ENCODE measurements around the gene MTUS2. TPM values are rescaled to one million over a fixed set of nuclear protein-coding genes. Genes with fewer than 3 reads are reported as not detected.

The MTUS2 gene
- total RNA-seq, 4 donors from 2014 or later, result 0.26 to 0.72 (median 0.38) TPM; not detected in 1

DNA sequence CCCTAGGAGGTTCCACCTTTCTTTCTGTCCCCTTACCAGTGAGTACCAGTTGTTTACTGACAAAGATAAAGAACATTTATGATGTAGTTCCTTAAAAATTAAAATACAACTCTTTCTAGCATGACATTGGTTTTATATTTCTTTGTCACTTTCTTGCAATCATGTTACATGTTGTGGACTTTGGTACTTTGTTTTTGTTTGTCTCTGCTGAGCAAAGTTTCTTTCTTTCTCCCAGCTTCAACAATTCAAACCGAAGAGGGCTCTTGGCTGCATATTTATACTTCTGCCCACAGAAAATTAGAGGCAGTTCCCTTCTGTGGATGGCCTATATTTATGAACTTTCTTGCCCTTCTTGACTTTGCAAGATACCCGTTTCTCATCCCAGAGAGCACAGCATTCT, 201.2 kb downstream of the MTUS2 start:
- TF ChIP-seq, protein P1, sequence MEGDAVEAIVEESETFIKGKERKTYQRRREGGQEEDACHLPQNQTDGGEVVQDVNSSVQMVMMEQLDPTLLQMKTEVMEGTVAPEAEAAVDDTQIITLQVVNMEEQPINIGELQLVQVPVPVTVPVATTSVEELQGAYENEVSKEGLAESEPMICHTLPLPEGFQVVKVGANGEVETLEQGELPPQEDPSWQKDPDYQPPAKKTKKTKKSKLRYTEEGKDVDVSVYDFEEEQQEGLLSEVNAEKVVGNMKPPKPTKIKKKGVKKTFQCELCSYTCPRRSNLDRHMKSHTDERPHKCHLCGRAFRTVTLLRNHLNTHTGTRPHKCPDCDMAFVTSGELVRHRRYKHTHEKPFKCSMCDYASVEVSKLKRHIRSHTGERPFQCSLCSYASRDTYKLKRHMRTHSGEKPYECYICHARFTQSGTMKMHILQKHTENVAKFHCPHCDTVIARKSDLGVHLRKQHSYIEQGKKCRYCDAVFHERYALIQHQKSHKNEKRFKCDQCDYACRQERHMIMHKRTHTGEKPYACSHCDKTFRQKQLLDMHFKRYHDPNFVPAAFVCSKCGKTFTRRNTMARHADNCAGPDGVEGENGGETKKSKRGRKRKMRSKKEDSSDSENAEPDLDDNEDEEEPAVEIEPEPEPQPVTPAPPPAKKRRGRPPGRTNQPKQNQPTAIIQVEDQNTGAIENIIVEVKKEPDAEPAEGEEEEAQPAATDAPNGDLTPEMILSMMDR (IDR thresholded peaks at IDR 0.05), result no peak
- no peak for TF ChIP-seq POLR2A (IDR thresholded peaks at IDR 0.05)
- no peak for TF ChIP-seq EP300 (IDR thresholded peaks at IDR 0.05)
- TF ChIP-seq POLR2AphosphoS5 (IDR thresholded peaks at IDR 0.05), result no peak
- H3K9me3 ChIP-seq, result no peaks in the 10 kb centered on the region
- H3K36me3 ChIP-seq, result no peaks in the 10 kb centered on the region
- no peak overlapping the region for H3K27ac ChIP-seq
- H3K27me3 ChIP-seq, result no peaks in the 10 kb centered on the region
- DNase-seq (ENCODE audit: low spot score in 2 of 2), result no peak
- H3K4me3 ChIP-seq, result no peak overlapping the region
- H3K4me1 ChIP-seq, result no peaks in the 10 kb centered on the region
- 64% methylated on average over 2 of the region's 2 CpGs for WGBS

DNA sequence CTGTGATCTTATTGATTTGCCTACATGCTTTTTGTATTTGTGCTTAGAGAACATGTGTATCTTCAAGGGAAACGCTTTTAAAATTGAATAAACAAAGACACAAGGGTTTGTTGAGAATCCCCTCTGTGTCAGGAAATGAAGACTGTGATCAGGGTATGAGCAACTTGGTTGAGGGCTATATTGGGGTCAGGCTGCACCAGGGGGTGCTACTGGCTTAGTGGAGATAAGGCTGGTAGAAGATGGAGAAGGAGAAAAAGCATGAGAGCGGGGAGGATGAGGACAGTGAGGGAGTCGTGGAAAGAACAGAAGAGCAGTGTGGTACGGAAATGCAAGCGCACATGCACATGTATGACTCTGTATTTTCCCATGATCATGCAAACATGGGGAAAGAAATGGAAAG, 201.6 kb downstream of the MTUS2 start:
- no peak overlapping the region for H3K27ac ChIP-seq
- TF ChIP-seq POLR2AphosphoS5 (IDR thresholded peaks at IDR 0.05) (no peak), EP300 (IDR thresholded peaks at IDR 0.05) (no peak), POLR2A (IDR thresholded peaks at IDR 0.05) (no peak)
- TF ChIP-seq, protein P1 (IDR thresholded peaks at IDR 0.05), result no peak
- 78% methylated on average over 5 of the region's 5 CpGs for WGBS

DNA sequence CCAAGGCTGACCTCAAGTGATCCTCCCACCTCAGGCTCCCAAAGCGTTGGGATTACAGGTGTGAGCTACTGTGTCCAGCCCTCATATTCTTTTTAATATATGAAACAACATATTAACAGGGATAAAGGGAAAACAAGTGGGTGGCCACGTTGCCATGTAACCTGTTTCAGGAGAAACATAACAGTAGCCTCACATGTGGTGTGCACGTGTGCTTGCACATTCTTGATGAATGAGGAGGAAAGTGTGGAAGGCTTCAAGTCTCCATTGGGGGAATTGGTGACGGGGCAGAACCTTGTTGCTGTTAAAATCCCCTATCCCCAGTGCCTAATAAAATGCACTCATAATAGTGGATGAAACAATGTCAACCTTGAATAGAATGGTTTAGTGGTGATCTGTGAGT, 202.3 kb downstream of the MTUS2 start:
- TF ChIP-seq POLR2A (IDR thresholded peaks at IDR 0.05) (no peak), EP300 (IDR thresholded peaks at IDR 0.05) (no peak), POLR2AphosphoS5 (IDR thresholded peaks at IDR 0.05) (no peak)
- TF ChIP-seq, protein P1 (IDR thresholded peaks at IDR 0.05), result no peak
- Histone ChIP-seq H3K9me3 (no peaks in the 10 kb centered on the region), H3K27me3 (no peaks in the 10 kb centered on the region), H3K36me3 (no peaks in the 10 kb centered on the region), H3K4me3 (no peak overlapping the region), H3K4me1 (no peaks in the 10 kb centered on the region), H3K27ac (no peak overlapping the region)
- 65% methylated on average over 4 of the region's 4 CpGs for WGBS
- DNase-seq (ENCODE audit: low spot score in 2 of 2), result no peak

More for the DNA sequence above, 201.6 kb downstream of the MTUS2 start:
- H3K4me1 ChIP-seq, result no peaks in the 10 kb centered on the region
- no peaks in the 10 kb centered on the region for H3K36me3 ChIP-seq
- no peak for DNase-seq (ENCODE audit: low spot score in 2 of 2)
- H3K9me3 ChIP-seq, result no peaks in the 10 kb centered on the region
- no peak overlapping the region for H3K4me3 ChIP-seq
- H3K27me3 ChIP-seq, result no peaks in the 10 kb centered on the region

DNA sequence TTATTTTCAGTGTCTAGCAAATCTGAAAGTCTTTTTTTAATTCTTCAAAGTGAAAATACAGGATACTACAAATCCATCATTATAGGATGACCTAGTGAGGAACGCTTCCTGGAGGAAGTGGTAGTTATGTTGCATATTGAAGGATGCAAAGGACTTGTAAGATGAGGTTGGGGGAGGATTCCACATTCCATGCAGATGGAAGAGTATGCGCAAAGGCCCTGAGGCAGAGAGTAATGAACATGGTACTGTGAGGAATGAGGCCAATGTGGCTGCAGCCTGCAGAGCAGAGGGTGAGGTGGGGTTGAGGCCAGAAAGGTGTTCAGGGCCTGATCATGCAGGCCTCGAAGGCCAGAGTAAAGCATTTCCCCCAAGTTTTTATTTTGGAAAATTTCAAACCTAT, 202.8 kb downstream of the MTUS2 start:
- Histone ChIP-seq H3K9me3 (peaks cover under 1% of the 10 kb centered on the region), H3K4me1 (no peaks in the 10 kb centered on the region), H3K27me3 (no peaks in the 10 kb centered on the region), H3K36me3 (no peaks in the 10 kb centered on the region), H3K27ac (no peak overlapping the region), H3K4me3 (no peak overlapping the region)
- WGBS, result 87% methylated on average over 3 of the region's 3 CpGs
- DNase-seq (ENCODE audit: low spot score in 2 of 2), result no peak
- TF ChIP-seq EP300 (IDR thresholded peaks at IDR 0.05) (no peak), POLR2AphosphoS5 (IDR thresholded peaks at IDR 0.05) (no peak), POLR2A (IDR thresholded peaks at IDR 0.05) (no peak)
- TF ChIP-seq, protein P1 (IDR thresholded peaks at IDR 0.05), result no peak

DNA sequence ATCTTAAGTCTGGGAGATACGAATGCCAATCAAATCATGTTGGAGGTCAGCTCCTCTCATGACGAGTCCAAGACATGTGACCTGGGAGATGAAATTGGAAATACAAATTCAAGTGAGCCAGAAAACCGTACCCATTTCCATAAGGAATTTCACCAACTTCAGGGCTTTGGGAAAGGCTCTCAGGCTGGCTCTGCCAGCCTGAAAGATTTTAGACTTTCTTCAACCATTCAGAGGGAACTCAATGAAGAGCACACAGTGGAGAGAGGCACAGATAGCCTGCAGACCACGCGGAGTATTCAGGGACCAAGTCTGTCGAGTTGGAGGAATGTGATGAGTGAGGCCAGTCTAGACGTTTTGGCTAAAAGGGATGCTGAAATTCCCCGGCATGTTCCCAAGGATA, 204.6 kb downstream of the MTUS2 start:
- no peak for DNase-seq (ENCODE audit: low spot score in 2 of 2)
- Histone ChIP-seq H3K36me3 (no peaks in the 10 kb centered on the region), H3K4me3 (no peak overlapping the region), H3K9me3 (peaks cover 6% of the 10 kb centered on the region), H3K27me3 (no peaks in the 10 kb centered on the region), H3K27ac (no peak overlapping the region), H3K4me1 (no peaks in the 10 kb centered on the region)
- TF ChIP-seq, protein P1 (IDR thresholded peaks at IDR 0.05), result no peak
- TF ChIP-seq EP300 (IDR thresholded peaks at IDR 0.05) (no peak), POLR2AphosphoS5 (IDR thresholded peaks at IDR 0.05) (no peak), POLR2A (IDR thresholded peaks at IDR 0.05) (no peak)
- 83% methylated on average over 8 of the region's 8 CpGs for WGBS

Measured in suprapubic skin (tissue), 4 donors.